HuH-7 (cell line): ENCODE measurements around the gene KAT2A.
"Not testable (repeated sequence)": the region's sequence is repeated elsewhere in the genome, so short reads cannot be mapped to it uniquely, and the experiment has no call there.

Source experiments
- DNase-seq: peaks from one replicate; pipeline ENCODE4 v3.0.0; 2011; ENCODE audit warnings: low spot score

KAT2A gene

DNA sequence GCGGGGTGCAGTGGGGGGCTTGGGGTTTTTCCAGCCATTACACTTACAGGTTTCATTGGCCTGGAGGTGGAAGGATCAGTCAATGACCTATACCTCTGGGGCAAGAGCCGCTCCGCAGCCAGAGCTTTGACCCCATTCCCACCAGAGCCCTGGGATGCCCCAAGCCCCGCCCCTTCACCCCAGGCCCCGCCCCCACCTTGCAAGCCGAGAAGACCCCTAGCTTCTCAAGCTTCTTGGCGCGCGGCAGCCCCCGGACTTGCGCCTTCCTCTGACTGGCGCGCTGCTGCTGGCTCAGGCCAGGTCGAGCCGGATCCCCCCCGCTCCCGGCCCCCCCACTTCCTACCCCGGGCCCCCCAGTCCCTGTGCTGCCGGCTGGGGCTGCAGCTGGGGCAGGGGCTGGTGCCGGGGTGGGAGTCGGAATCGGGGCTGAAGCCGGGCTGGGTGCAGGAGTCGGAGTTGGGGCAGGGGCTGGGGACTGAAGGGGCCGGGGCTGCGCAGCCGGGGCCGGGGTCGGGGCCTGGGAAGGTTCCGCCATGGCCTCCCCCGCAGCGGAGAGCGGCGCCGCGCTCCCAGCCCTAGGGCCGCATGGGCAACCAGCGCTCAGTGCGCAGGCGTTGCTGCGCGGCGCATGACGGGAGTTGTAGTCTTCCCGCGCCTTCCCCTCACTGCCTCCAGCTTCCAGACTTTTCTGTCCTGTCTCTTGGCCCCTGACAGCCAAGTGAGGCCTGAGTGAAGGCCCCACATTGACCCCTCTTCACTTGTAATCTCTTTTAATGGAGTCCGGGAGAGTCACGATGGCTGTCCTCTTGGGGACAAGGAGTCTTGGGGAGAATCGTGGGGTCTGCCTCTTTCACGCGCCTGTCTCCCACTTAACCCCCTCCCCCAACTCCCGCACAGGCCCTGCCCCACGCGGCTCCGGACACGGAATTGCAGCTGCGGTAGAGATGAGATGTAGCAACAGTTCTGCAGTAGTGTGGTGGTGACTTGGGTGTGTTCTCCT is at the start of gene KAT2A:
TSS of gene KAT2A (minus strand) at position 598 of the 1,000 bp plus-strand sequence. CDS start at position 535, 63 bp downstream.
- peak; percentile 98 for DNase-seq

DNA sequence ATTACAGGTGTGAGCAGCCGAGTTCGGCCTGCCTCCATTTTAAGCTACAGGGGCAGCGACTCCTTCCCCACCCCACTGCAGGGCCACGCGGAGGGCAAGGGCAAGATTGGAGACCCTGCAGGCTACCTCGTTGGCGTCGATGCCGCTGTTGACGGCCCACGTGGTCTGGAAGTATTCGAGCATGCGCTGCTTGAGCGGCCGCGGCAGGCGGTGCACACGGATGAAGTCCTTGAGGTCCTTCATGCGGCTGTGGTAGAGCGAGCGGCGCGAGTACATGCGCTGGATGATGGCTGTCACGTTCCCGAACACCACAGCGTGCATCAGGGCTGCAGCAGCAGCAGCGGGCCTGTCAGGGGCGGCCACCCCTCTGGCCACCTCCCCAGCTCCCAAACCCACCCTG is 48.2 kb upstream of the KAT2A start:
- DNase-seq, result no peak

DNA sequence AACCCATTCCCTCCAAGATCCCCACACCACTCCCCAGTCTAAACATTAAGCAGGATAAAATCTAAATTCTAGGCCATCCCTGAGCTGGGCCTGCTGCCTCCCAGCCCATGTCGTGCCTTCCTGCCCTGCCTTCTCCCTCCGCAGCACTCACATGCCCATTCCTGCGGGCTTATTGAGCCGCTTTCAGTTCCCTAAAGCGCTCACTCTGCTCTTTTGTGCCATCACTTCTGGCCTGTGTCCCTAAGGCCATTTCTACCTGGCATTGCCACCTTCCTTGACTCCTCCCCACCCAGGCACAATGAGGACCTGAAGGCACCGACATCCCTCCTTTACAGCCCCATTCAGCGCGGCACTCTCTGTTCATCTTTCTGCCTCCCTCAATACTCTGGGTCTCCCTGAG is 46.6 kb upstream of the KAT2A start:
- no peak for DNase-seq

DNA sequence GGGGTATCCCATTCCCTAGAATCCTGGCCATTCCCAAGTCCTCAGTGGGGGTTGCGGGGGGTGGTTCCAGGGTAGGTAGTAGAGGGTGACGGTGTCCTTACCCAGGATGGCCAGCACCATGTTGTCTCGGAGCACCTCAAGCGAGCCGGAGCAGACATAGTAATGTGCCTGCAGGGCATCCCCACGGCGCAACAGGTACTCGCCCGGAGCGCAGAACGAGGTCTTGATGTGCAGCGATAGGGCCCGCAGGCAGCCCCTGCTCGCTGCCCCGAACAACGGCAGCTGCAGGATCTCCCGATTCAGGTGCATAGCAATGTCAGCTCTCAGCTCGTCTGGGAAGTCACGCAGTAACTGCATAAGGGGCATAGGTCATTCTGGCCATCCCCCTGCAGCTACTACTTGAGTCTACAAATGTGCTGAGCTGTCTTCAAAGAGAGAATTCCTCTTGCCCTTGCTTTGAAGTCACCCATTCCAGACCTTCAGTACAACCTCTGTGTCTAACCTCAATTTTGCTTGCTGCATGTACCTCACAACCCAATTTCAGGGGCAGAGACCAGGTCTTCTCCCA is 45.1 kb upstream of the KAT2A start:
- no peak for DNase-seq

DNA sequence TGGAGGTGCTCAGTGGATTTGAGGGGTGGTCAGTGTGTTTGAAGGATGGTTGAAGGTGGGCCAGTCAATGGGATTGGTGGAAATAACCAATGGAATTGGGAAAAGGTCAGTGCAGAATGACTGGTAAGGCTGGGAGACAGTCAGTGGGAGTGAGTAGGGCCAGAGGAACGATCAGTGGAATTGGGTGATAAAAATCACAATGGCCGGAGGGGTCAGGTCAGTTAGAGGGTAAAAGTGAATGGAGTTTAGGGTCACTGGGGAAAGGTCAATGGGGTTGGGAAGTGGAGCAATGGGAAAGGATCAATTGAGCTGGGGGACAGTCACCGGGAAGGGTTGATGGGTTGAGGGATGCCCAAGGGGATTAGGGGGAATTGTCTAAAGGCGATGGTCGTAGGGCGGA is 44.6 kb upstream of the KAT2A start:
- no peak for DNase-seq

DNA sequence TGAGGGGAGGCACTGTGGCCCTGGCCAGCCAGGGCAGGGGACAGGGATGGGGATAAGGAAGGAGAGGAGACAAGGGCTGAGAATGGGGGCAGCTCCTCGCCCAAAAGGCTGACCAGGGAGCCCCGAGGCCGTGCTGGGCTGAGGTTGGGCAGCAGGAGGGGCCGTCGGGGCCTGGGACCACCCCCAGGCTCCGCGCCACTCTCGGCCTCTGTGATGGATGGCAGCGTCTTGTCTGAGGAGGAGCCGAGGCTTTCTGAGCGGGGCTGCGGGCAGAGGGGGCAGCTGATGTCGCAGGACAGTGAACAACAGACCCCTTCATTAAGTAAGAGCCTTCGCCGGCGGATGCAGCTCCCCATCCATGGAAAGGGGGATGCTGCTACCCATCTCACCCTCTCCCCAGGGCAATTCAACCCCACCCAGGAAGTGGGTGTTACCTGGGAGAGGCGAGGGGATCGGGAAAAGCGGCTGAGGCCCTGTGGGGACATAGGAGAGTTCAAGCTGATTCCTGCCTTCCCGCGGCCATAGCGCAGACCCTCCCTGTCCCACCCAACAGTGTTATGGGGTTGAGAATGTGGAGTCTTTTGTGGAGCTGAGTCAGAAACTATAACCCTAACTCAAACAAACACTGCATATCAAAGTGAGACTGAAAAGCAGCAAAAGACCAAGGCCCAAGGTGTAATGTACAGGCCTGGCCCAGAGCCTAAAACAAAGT is 42.7 kb upstream of the KAT2A start:
- DNase-seq, result no peak

DNA sequence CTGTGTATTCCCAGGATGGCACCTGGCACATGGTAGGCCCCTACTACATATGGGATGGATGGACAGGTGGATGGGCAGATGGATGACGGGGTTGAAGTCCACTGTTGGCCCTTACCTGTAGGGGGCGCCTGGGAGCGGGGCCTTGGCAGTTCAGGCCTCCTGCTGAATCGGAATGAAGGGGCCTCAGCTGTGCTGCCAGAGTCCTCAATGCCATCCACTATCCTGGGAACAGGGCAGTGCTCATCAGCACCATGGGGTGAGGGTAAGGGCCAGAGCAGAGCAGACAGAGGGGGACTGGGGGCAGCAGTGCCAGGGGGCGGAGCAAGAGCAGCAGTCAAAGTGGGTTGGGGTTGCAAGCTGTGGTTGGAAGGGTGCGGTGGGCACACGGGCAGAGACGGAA is 41.9 kb upstream of the KAT2A start:
- DNase-seq, result peak; percentile 86

DNA sequence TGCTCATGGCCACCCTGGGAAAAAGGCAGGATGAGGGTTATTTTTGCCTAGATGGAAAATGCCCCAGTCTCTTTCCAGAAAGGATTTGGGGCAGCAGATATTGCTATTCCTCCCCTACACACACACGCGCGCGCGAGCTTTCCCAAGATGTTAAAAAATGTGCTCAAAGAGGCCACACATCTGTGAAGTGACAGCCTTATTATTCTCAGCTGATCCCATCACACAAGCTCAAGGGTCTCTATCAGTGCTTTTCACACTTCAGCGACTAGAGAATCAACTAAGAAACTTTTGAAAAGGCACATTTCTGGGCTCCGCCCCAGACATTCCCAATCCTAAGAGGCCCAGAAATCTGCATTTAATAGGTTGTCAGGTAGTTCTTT is 39.4 kb upstream of the KAT2A start:
- DNase-seq, result no peak

DNA sequence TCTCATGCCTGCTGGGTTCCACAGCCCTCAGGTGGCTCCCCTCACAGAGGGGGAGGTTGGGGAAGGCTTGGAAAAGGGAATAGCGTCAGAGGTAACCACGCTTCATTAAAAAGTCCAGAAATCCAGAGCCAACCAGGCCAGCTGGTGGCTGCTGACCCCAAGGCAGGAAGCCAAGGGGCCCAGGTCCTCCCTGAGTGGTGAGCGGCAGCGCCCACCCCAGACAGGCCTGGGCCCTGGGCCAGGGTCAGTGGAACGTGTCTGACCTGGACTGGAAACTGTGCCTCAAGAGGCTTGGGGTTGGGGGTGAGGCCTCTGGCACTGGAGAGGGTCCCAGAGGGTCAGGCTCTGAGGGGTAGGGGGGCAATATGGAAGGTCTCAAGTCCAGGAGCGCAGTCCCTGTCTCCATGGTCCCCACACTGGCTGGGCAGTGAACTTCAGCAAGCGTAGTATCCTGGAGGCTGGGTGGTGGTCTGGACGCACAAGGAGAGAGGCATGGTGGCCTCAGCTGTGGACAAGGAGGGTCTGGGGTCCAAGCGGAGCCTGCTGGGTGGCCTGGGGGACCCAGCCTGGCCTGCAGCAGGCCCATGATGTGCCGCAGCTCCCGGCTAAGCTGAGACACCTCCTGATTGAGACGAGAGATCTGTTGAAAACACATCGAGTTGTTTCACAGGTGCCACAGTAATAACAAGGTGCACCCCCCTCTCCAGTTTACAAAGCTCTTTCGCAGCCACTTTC is 38.8 kb upstream of the KAT2A start:
- DNase-seq, result no peak

DNA sequence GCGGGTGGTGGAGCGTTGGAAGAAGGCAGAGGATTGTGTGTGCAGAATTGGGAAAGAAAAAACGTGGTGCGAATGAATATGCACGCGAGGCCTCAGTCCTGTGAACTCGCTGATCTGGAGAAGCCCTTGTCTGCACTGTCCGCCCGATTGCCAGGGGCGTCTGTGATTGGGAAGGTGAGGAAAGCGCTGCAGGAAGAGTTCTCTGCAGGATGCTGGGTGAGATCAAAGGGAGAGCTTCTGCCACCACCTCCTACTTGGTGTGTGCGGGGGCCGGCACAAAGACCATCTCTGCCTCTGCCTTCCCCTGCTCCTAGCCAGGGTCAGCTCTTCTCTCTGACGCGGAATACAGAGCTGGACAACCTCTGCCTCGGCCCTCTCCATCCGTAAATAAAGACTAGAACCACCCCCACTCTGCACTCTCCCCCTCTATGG is 34.5 kb upstream of the KAT2A start:
- no peak for DNase-seq

DNA sequence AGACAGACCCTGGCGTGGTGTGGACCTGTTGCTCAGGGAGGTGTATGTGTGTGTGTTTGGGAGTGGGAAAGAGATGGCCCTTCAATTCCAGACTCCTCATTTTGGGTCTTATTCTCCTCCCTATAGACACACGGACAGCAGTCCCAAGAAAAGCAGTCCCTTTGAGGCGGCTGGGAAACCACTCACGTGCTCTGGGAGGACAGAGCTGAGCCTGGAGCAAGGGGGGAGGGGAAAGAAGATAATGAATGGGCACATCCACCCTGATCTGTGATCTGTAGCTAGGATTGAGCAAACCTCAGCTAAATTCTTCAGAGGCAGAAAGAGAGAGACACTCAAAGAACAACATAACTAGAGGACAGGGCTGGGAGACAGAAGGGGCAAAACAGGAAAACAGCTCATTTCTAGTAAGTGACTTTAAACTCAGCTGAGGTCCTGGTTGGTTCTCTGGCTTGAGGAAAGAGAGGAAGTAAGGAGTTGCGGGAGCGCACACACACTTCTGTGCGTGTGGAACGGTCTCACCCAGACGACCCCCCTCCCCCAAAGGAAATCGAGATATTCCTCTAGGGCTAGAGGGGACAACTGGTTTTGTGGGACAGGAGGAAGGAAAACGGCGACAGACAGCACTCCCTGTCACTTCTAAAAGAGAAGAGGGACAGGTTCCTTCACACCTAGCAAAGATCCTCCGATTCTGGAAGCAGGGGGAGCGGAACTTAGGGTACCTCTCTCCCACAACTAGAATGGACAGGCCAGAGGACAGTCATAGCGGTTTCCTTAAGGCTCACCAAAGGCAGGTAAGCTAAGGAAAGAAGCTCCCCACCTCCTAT is 33.0 kb upstream of the KAT2A start:
- no peak for DNase-seq

DNA sequence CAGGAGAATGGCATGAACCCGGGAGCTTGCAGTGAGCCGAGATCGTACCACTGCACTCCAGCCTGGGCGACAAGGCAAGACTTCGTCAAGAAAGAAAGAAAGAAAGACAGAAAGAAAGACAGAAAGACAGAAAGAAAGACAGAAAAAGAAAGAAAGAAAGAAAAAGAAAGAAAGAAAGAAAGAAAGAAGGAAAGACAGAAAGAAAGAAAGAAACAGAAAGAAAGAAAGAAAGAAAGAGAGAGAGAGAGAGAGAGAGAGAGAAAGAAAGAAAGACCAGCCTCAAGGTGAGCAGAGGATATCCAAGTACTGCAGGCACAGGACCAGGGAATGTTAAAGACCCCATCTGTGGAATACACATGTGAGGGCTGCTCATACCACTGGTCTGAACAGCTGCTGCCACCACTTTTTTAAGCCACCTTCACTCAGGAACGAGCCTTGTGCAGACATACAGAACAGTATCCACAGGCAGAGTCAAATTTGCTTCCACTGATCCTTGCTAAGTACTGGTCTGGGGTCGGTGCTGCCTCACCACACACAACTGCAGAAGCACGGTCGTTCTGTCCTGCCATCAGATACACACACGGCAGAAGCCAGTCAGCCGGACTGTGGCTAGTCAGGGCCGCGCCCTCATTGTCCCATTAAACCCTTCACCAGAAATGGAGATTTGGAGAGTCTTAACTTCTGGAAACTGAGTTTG is 25.9 kb upstream of the KAT2A start:
- no peak for DNase-seq

DNA sequence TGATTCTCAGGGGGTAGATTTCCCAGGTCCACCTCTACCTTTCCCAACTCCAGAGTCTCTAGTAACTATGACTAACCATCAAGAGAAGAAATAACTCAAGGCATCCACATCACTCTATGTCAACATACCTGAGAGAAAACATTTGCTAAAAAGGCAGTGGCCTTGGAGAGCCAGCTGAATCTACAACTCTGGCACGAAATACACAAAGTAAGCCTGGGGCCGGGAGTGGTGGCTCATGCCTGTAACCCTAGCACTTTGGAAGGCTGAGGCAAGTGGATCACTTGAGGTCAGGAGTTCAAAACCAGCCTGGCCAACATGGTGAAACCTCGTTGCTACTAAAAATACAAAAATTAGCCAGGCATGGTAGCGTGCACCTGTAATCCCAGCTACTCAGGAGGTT is 22.0 kb upstream of the KAT2A start:
- DNase-seq, result not testable (repeated sequence)

DNA sequence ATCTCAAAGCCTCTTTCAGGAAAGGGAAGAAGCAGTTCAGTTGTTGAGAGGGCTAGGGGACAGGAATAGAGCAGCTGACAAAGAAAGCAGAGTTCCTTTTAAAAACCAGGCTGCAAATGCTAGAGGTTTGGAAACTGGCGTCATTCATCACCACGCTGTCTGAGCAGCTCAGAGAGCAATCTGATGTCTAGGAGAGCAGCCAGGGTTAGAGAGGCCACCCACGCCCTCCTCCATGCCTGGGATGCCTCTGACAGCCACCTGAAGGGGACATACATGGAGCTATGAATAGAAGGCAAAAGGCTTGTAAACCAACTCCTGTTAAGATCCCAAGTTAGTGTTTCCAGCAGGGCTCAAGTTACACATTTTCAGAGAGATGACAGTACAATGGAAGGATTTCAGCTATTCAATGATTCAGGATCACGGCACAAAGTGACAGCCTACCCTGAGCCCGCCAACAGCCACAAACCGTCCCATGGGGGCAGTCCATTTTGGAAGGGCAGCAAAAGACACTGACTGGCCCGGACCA is 21.3 kb upstream of the KAT2A start:
- no peak for DNase-seq

DNA sequence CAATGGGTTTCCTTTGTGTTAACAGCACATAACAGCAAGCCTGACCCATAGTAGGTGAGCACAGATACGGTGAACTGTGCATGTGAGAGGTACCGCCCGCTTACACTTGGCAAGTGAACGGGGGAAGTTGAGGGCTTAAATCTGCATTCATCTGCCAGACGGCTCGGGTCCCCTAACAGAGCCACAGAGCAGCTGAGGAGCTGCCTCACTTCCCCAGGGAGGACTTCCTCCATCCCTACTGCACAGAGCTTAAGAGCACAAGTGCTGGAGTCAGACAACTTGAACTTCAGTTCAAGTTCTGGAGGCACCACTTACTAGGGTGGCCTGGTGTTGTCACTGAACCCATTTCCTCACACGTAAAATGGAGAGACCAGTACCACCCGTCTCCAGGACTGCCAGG is 20.2 kb upstream of the KAT2A start:
- DNase-seq, result no peak

DNA sequence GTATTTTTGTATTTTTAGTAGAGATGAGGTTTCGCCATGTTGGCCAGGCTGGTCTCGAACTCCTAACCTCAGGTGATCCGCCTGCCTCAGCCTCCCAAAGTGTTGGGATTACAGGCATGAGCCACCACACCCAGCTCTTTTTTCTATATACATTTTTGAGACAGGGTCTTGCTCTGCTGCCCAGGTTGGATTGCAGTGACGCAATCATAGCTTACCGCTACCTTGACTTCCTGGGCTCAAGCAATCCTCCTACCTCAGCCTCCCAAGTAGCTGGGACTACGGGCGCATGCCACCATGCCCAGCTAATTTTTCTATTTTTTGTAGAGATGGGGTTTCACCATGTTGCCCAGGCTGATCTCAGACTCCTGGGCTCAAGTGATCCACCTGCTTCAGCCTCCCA is 19.5 kb upstream of the KAT2A start:
- DNase-seq, result not testable (repeated sequence)

DNA sequence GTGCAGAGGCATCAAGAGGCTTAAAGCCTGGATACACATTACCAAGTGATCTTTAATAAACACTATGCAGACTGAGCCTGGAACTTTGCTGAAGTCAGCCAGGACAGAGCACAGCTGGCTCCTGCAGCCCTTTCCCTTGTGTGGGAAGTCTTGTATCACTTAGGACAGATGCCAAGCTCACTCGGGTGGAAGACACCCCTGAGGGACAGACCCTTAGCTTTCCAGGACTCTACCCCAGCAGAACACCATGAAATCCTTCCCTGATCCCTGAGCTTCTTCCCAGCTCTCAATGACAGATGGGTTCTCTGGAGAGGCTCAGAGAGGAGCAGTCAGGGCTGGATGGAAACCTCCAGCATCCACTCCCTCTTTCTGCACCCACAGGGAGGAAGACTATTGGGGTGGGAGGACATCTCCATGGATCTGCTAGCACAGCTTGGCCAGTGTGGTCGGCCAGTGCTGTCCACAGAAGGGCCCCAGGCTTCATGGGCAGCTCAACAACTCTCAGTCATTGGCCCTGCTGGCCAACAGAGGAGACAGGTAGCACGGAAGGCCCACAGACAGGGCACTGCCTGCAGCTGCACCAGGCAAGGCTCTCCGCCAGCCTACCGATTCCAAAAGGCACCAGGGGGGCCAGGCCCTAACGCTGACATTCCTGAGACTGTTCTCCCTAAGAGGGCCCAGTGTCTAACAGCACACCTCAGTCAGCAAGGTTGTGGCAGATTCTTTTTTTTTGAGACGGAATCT is 17.8 kb upstream of the KAT2A start:
- no peak for DNase-seq

DNA sequence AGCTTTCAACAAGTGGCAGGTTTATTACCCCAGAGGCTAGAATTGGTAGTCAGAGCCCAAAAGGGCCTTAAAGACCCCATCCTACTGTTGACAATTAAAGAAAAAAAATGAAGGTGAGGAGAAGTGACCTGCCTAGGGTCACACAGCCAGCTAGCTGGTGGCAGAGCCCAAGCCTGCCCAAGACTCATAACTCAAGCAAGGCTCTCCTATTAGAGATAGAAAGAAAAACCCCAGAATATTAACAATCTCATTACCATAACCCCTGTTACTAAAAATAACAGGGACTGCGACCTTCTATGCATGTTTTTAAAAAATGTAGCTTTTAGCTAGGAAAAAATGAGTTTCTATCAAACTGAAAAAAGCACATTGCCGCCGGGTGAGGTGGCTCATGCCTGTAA is 15.5 kb upstream of the KAT2A start:
- DNase-seq, result no peak
